DND-41 (cell line): ENCODE measurements around the gene EFL1.
"Not testable (repeated sequence)": the region's sequence is repeated elsewhere in the genome, so short reads cannot be mapped to it uniquely, and the experiment has no call there.

Experiments used
- EZH2 ChIP-seq: IDR thresholded peaks from 3 replicates; pipeline ENCODE4 v1.6.1; 2012; ENCODE audit warnings: borderline replicate concordance, low read depth, mild to moderate bottlenecking, moderate library complexity, low read length, inconsistent platforms; ENCODE audit not compliant: severe bottlenecking
- TF ChIP-seq, protein P1 (sequence below): IDR thresholded peaks from 2 replicates; pipeline ENCODE4 v1.5.1; 2012; ENCODE audit warnings: borderline replicate concordance, low read length, moderate library complexity, mild to moderate bottlenecking; ENCODE audit not compliant: poor library complexity, severe bottlenecking; ENCODE audit errors: extremely low read depth

GRCh38 chr15:82194488-82194887, 68.0 kb downstream of the EFL1 start:
- not testable (repeated sequence) for TF ChIP-seq EZH2
- TF ChIP-seq, protein P1, sequence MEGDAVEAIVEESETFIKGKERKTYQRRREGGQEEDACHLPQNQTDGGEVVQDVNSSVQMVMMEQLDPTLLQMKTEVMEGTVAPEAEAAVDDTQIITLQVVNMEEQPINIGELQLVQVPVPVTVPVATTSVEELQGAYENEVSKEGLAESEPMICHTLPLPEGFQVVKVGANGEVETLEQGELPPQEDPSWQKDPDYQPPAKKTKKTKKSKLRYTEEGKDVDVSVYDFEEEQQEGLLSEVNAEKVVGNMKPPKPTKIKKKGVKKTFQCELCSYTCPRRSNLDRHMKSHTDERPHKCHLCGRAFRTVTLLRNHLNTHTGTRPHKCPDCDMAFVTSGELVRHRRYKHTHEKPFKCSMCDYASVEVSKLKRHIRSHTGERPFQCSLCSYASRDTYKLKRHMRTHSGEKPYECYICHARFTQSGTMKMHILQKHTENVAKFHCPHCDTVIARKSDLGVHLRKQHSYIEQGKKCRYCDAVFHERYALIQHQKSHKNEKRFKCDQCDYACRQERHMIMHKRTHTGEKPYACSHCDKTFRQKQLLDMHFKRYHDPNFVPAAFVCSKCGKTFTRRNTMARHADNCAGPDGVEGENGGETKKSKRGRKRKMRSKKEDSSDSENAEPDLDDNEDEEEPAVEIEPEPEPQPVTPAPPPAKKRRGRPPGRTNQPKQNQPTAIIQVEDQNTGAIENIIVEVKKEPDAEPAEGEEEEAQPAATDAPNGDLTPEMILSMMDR: not testable (repeated sequence)
